T-helper 2 cell treated with Interferon-gamma antibody and Interleukin-4, amounts not matched to agents 5 μg/mL and 100 μg/mL, for 36 hours (primary cell): Measurements from ENCODE around the gene CMTM2.
"Not testable (repeated sequence)": the region's sequence is repeated elsewhere in the genome, so short reads cannot be mapped to it uniquely, and the experiment has no call there.

Source experiments
- DNase-seq: peaks from one replicate; pipeline ENCODE4 v3.0.0; 2021; ENCODE audit warnings: low spot score
- H3K27ac Mint-ChIP-seq: one replicate; pipeline ENCODE4 v1.8.0; 2021; ENCODE audit warnings: mild to moderate bottlenecking, mixed read lengths
- H3K27me3 Mint-ChIP-seq: one replicate; pipeline ENCODE4 v1.8.0; 2021; ENCODE audit warnings: low read depth, mixed read lengths
- H3K36me3 Mint-ChIP-seq: one replicate; pipeline ENCODE4 v1.8.0; 2021; ENCODE audit warnings: low read depth, mixed read lengths
- H3K4me1 Mint-ChIP-seq: one replicate; pipeline ENCODE4 v1.8.0; 2021; ENCODE audit warnings: low read depth, mixed read lengths
- H3K4me3 Mint-ChIP-seq: one replicate; pipeline ENCODE4 v1.8.0; 2022; ENCODE audit warnings: mild to moderate bottlenecking, moderate library complexity, mixed read lengths
- H3K9me3 Mint-ChIP-seq: one replicate; pipeline ENCODE4 v1.8.0; 2021; ENCODE audit warnings: mixed read lengths

Gene CMTM2

GRCh38 chr16:66631558-66631957 is 52.3 kb downstream of the CMTM2 start:
- DNase-seq, H3K4me1 Mint-ChIP-seq, H3K36me3 Mint-ChIP-seq, H3K27me3 Mint-ChIP-seq, H3K9me3 Mint-ChIP-seq, H3K27ac Mint-ChIP-seq, H3K4me3 Mint-ChIP-seq: not testable (repeated sequence)

- H3K4me3 Mint-ChIP-seq, result no peak overlapping the region
- no peaks in the 10 kb centered on the region for H3K4me1 Mint-ChIP-seq
- peaks cover 13% of the 10 kb centered on the region for H3K27me3 Mint-ChIP-seq
- no peaks in the 10 kb centered on the region for H3K9me3 Mint-ChIP-seq
- H3K36me3 Mint-ChIP-seq, result no peaks in the 10 kb centered on the region
- no peak overlapping the region for H3K27ac Mint-ChIP-seq
- DNase-seq, result no peak
Measured at GRCh38 chr16:66634527-66635196, 55.4 kb downstream of the CMTM2 start.

GRCh38 chr16:66635406-66635805 is 56.1 kb downstream of the CMTM2 start:
- no peak for DNase-seq
- Mint-ChIP-seq H3K4me1 (no peaks in the 10 kb centered on the region), H3K9me3 (no peaks in the 10 kb centered on the region), H3K27ac (no peak overlapping the region), H3K27me3 (peaks cover 13% of the 10 kb centered on the region), H3K4me3 (no peak overlapping the region), H3K36me3 (no peaks in the 10 kb centered on the region)

GRCh38 chr16:66636199-66636598 is 56.9 kb downstream of the CMTM2 start:
- H3K9me3 Mint-ChIP-seq, result no peaks in the 10 kb centered on the region
- peaks cover 13% of the 10 kb centered on the region for H3K27me3 Mint-ChIP-seq
- no peak overlapping the region for H3K4me3 Mint-ChIP-seq
- no peak overlapping the region for H3K27ac Mint-ChIP-seq
- no peaks in the 10 kb centered on the region for H3K4me1 Mint-ChIP-seq
- no peak for DNase-seq
- H3K36me3 Mint-ChIP-seq, result no peaks in the 10 kb centered on the region

DNA sequence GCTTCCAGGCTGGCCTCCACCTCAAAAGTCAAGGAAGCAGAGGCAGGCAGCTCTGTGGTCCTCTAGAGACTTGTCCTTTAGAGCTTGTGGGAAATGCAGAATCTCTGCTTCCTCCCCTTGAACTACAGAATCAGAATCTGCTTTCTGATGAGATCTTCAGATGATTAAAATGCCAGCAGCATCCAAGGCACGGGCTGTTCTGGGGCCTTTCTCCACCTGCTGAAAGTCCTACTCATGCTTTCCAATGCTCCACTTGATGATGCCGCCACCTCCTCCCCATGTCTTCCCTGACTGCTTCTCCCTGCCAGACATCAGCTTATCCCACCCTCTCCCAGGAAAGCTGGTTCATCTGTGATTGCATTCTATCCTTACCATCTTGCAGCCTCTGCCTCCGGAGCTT is 58.5 kb downstream of the CMTM2 start:
- no peaks in the 10 kb centered on the region for H3K9me3 Mint-ChIP-seq
- no peak for DNase-seq
- no peaks in the 10 kb centered on the region for H3K36me3 Mint-ChIP-seq
- H3K27me3 Mint-ChIP-seq, result peaks cover 16% of the 10 kb centered on the region
- H3K4me1 Mint-ChIP-seq, result no peaks in the 10 kb centered on the region
- H3K27ac Mint-ChIP-seq, result no peak overlapping the region
- H3K4me3 Mint-ChIP-seq, result no peak overlapping the region
